IPS DF 4.7 (cell line): Measurements from ENCODE around the gene ZDHHC24.
A peak's percentile ranks its signal among the peaks of the same experiment; 100 is the strongest.
"Not testable (repeated sequence)": the region's sequence is repeated elsewhere in the genome, so short reads cannot be mapped to it uniquely, and the experiment has no call there.

ENCODE experiments used
- DNase-seq: peaks from one replicate; pipeline ENCODE4 v3.0.0-alpha.2; 2013; ENCODE audit warnings: low spot score; ENCODE audit errors: extremely low read depth

The ZDHHC24 gene, protein sequence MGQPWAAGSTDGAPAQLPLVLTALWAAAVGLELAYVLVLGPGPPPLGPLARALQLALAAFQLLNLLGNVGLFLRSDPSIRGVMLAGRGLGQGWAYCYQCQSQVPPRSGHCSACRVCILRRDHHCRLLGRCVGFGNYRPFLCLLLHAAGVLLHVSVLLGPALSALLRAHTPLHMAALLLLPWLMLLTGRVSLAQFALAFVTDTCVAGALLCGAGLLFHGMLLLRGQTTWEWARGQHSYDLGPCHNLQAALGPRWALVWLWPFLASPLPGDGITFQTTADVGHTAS

GRCh38 chr11:66545701-66546367 is at the start of gene ZDHHC24:
TSS of gene ZDHHC24 (minus strand) at chr11:66546048. CDS start at chr11:66546003, 45 bp downstream.
- peak; percentile 84 for DNase-seq

GRCh38 chr11:66595245-66595904 is 49.5 kb upstream of the ZDHHC24 start:
- DNase-seq: no peak

- no peak for DNase-seq
These were observed 47.8 kb upstream of the ZDHHC24 start for GRCh38 chr11:66593650-66594049.

DNA sequence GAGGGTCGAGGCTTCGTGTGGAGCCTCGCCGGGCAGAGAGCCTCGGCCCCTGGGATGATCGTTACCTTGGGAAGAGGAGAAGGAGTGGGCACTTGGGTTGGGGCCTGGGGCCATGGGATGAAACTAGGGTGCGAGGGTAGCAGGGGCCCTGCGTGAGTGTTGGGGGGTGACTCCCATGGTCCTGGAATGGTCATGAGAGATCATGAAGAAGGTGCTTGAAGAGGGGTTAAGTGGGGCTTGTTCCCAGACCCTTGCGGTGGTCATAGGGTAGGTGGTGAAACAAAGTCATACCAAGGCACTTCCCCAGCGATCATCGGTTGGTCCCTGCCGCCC is 47.4 kb upstream of the ZDHHC24 start:
- no peak for DNase-seq

DNA sequence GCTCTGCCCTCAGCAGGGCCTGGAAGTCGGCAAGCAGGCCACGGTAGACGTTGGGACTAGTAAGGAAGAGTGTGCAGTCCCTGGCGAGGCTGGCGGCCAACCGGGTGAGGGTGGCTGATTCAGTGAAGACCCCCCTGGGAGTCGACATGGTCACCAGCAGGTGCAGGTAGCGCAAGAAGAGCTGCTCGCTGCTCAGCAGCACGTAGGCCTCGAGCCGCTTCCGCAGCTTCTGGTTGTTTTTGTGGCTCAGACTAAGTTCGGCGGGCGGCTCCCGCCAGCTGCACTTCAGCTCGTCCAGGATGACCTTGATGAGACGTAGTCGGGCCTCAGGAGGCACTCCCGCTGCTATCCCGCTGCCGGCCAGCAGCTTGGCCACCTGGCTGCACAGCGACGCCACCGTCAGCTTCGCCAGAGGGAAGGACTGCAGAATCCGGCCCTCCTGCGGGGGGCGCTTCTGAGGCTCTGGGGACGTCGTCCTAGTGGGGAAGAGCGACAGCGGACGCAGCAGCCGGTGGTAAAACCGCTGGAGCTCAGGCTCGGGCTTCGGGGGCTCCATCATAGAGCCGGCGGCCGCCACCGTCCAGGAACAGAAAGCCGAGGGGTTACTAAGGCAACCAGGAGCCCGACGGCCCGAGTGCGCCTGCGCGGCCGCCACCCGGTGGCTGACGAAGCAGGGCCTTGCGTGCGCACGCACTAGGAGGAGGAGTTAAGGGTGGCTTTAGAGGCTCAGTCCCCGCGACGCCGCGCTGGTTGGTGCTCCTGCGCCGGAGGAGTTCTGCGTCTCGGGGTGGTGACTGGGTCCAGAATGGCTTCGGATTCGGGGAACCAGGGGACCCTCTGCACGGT is 46.8 kb upstream of the ZDHHC24 start, which contains the start of the genes CCDC87 and CCS:
Gene CCDC87, minus strand, starts transcription at position 607 of the 846 bp plus-strand sequence. Its CDS starts 48 bp downstream, at position 559.
Gene CCS, plus strand, starts transcription at position 729 of the 846 bp plus-strand sequence. Its CDS starts 77 bp downstream, at position 806.
- DNase-seq: no peak

DNA sequence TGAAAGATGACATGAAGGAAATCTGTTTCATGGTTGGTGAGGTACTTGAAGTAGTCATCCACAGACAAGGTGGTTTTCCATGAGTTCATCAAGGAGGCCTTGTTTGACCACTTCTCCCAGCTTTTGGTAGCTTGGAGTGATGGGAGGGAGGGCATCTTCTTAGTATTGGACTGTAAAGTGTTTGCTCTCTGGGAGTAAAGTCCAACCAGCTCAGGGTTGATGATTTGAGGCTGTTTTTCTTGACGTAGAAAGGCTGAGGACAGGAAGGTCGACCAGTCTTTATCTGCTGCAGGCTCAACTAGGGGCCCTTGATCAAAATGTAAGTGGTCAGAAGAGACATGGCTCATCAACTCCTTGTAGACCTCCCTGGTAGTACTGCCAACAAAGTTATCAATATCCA is 45.3 kb upstream of the ZDHHC24 start:
- no peak for DNase-seq

- DNase-seq: no peak
These were observed 44.3 kb upstream of the ZDHHC24 start for GRCh38 chr11:66589996-66590675.

GRCh38 chr11:66589315-66589714 is 43.5 kb upstream of the ZDHHC24 start:
- DNase-seq: not testable (repeated sequence)

GRCh38 chr11:66586136-66586535 is 40.3 kb upstream of the ZDHHC24 start:
- no peak for DNase-seq

DNA sequence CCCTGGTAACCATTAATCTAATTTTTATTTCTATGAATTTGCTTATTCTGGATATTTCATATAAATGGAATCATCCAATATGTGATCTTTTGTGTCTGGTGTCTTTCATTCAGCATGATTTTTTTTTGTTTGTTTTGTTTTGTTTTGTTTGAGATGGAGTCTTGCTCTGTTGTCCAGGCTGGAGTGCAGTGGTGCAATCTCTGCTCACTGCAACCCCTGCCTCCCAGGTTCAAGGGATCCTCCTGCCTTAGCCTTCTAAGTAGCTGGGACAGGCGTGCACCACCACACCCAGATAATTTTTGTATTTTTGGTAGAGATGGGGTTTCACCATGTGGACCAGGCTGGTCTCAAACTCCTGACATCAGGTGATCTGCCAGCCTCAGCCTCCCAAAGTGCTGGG is 39.6 kb upstream of the ZDHHC24 start:
- not testable (repeated sequence) for DNase-seq

- not testable (repeated sequence) for DNase-seq
These were observed 36.8 kb upstream of the ZDHHC24 start for GRCh38 chr11:66582565-66583147.

GRCh38 chr11:66581261-66581660 is 35.4 kb upstream of the ZDHHC24 start:
- DNase-seq: no peak

DNA sequence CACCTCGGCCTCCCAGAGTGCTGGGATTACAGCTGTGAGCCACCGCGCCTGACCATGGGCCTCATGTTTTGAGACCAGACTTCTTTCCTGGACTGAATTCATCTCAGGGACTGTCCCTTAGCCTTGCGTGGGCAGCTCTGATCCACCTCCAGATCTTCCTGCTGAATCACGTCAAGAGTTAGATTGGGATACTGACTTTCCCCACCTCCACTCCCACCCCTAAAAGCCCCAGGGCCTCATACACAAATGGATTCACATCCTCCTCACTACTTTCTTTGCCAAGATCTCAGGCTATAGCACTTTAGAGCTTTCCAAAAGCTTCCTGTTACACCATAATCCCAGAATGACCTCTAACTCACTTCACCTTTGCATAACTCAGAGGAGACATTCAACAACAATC is 35.0 kb upstream of the ZDHHC24 start:
- no peak for DNase-seq

- DNase-seq: no peak
These were observed 33.3 kb upstream of the ZDHHC24 start for GRCh38 chr11:66579017-66579606.

DNA sequence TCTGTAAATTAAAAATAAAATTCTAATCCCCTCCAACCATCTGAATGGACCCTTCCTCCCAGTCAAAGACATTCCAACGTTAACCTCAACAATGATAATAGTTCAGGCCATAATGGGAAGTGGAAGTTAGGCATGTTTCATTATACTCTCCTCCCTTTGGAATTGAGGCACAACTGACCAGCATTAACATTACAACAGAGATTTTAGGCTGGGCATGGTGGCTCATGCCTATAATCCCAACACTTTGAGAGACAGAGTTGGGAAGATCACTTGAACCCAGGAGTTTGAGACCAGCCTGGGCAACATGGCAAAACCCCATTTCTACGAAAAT is 25.0 kb upstream of the ZDHHC24 start:
- DNase-seq: no peak

GRCh38 chr11:66570079-66570849 is 24.4 kb upstream of the ZDHHC24 start:
- no peak for DNase-seq

DNA sequence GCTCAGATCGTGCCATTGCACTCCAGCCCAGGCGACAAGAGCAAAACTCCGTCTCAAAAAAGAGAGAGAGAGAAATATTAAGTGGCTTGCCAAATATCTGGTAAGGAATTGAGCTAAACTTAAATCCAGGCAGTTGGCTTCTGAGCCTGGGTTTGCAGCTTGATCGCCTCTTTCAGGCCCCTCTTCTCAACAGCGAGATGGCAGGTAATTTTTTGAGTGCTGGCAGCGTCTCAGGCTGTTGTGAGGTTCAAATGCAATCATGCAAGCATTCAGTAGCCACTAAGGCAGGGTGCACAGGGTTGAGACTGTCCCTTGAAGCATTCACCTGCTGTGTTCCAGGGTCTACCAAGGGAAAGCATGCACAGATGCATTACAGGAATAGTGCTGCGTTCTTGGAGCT is 23.2 kb upstream of the ZDHHC24 start:
- no peak for DNase-seq

GRCh38 chr11:66568124-66568916 is 22.5 kb upstream of the ZDHHC24 start, which contains the start of gene CTSF:
TSS of gene CTSF (minus strand) at chr11:66568606. CDS start at chr11:66568486, 120 bp downstream.
- no peak for DNase-seq

GRCh38 chr11:66567787-66568123 is 21.9 kb upstream of the ZDHHC24 start:
- DNase-seq: no peak
